ENCODE results near the gene MTG2. TPM values are rescaled to one million over a fixed set of nuclear protein-coding genes. Genes with fewer than 3 reads are reported as not detected.

The MTG2 gene
- total and polyA plus RNA-seq, 4 donors = 13.0 to 28.0 (median 24.4) TPM

DNA sequence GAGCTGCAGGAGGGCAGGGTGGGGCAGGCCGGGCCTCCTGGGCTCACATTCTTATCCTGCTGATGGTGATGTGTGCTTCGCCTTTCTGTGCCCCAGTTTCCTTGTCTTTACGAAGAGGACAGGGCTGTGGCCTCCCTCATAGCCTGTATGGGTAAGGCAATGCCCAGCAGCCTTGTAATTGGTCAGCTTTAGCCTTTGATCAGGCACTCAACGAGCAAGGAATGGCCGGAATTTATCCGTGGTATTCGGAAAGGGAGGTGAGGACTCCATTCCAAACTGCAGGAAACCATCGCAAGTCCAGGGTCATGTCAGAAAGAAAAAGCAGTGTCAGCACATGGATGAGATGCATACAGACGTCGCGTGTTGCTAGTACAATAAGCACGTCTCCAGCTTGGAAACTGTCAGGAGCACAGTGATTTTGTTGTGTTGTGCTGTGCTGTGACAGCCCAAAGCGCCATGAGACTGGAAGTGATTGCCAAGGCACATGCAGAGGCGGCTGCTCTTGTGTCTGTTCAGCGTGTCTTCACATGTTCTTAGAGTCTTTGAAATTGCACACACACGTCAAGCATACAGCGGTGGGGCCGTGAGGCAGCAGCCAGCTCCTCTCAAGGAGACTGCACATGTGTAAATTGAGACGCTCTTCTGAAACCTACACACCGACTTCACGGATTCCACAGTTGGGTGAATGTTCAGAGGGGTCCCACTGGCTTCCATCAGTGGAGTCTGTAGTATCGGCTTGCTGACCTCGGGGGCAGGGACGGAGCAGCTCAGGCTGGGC is 33.1 kb upstream of the MTG2 start (continued):
- TF ChIP-seq FOXA2 (IDR thresholded peaks at IDR 0.05) (no peak), TAF1 (conservative IDR thresholded peaks at IDR 0.05) (no peak)
- TF ChIP-seq, protein P1, sequence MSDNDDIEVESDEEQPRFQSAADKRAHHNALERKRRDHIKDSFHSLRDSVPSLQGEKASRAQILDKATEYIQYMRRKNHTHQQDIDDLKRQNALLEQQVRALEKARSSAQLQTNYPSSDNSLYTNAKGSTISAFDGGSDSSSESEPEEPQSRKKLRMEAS (IDR thresholded peaks at IDR 0.05) = no peak

DNA sequence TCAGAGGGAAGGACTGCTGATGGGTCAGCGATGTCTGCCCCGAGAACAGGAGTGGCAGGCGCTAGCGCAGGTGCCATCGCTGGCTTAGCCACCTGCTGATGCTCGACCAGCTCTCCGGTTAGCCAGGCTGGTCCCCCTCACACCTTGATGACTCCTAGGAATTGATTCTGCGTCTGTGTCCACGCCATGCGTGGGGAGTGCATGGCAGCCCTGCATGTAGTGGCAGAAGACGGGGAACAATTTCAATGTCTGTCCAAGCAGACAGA is 32.6 kb upstream of the MTG2 start:
- peaks cover 17 to 71% (median 62%) of the 10 kb centered on the region in 4 donors for H3K4me1 ChIP-seq (ENCODE audit: control insufficient read depth in 4 of 4, insufficient read depth in 4 of 4, low read length in 3 of 4)

DNA sequence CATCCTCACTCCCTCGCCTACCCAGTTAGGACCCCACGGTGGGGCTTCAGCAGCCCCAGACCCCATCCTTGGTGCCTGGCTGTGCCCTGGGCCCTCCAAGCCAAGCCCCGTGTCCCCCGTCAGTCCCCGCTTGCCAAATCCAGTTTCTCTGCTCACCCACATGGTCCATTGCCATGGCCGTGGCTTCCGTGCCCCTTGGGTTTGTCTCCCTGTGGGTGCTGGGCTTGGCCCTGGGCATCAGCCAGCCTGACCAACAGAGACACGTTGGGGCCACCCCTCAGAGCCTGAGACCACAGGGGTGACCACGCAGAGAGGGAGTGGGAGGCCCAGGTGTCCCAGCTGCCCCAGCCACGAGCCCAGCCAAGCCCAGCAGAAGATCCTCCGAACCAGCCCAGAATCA is 31.6 kb upstream of the MTG2 start:
- TF ChIP-seq, protein P1 (IDR thresholded peaks at IDR 0.05) = no peak
- no peak for TF ChIP-seq NR2F2 (IDR thresholded peaks at IDR 0.05)
- no peak for TF ChIP-seq TAF1 (conservative IDR thresholded peaks at IDR 0.05)
- Histone ChIP-seq H3K9me3 (ENCODE audit: control insufficient read depth in 4 of 4, low read length in 3 of 4) (no peaks in the 10 kb centered on the region), H3K36me3 (ENCODE audit: control insufficient read depth in 4 of 4, insufficient read depth in 3 of 4, low read depth in 1 of 4, low read length in 3 of 4) (peaks cover 0 to 5% (median 1%) of the 10 kb centered on the region in 4 donors), H3K9ac (ENCODE audit: low read depth in 1 of 2, low read length in 2 of 2) (peak overlapping the region in 1 of 2 donors; percentile 6), H3K27ac (ENCODE audit: low read depth in 1 of 2, low read length in 2 of 2) (no peak overlapping the region), H3K27me3 (ENCODE audit: control insufficient read depth in 4 of 4, insufficient read depth in 4 of 4, low read length in 3 of 4) (no peaks in the 10 kb centered on the region), H3K4me1 (ENCODE audit: control insufficient read depth in 4 of 4, insufficient read depth in 4 of 4, low read length in 3 of 4) (peaks cover 17 to 71% (median 61%) of the 10 kb centered on the region in 4 donors), H3K4me3 (ENCODE audit: low read depth in 1 of 3, low read length in 3 of 3) (no peak overlapping the region)
- 92% methylated on average over 11 of the region's 11 CpGs for WGBS
- no peak for DNase-seq (ENCODE audit: low spot score)

More for the DNA sequence above, 32.6 kb upstream of the MTG2 start:
- 93% methylated on average over 11 of the region's 11 CpGs for WGBS
- Histone ChIP-seq H3K36me3 (ENCODE audit: control insufficient read depth in 4 of 4, insufficient read depth in 3 of 4, low read depth in 1 of 4, low read length in 3 of 4) (peaks cover 0 to 5% (median 1%) of the 10 kb centered on the region in 4 donors), H3K9me3 (ENCODE audit: control insufficient read depth in 4 of 4, low read length in 3 of 4) (no peaks in the 10 kb centered on the region), H3K9ac (ENCODE audit: low read depth in 1 of 2, low read length in 2 of 2) (no peak overlapping the region), H3K27me3 (ENCODE audit: control insufficient read depth in 4 of 4, insufficient read depth in 4 of 4, low read length in 3 of 4) (no peaks in the 10 kb centered on the region), H3K27ac (ENCODE audit: low read depth in 1 of 2, low read length in 2 of 2) (no peak overlapping the region), H3K4me3 (ENCODE audit: low read depth in 1 of 3, low read length in 3 of 3) (no peak overlapping the region)
- TF ChIP-seq TAF1 (conservative IDR thresholded peaks at IDR 0.05) (no peak), HNF4A (conservative IDR thresholded peaks at IDR 0.05) (no peak), RAD21 (IDR thresholded peaks at IDR 0.05) (no peak), SP1 (IDR thresholded peaks at IDR 0.05) (no peak), EGR1 (IDR thresholded peaks at IDR 0.05; ENCODE audit: low read depth in 2 of 2) (no peak), NR2F2 (IDR thresholded peaks at IDR 0.05) (no peak)
- TF ChIP-seq, protein P2, sequence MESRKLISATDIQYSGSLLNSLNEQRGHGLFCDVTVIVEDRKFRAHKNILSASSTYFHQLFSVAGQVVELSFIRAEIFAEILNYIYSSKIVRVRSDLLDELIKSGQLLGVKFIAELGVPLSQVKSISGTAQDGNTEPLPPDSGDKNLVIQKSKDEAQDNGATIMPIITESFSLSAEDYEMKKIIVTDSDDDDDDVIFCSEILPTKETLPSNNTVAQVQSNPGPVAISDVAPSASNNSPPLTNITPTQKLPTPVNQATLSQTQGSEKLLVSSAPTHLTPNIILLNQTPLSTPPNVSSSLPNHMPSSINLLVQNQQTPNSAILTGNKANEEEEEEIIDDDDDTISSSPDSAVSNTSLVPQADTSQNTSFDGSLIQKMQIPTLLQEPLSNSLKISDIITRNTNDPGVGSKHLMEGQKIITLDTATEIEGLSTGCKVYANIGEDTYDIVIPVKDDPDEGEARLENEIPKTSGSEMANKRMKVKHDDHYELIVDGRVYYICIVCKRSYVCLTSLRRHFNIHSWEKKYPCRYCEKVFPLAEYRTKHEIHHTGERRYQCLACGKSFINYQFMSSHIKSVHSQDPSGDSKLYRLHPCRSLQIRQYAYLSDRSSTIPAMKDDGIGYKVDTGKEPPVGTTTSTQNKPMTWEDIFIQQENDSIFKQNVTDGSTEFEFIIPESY (IDR thresholded peaks at IDR 0.05) = no peak
- TF ChIP-seq, protein P3, sequence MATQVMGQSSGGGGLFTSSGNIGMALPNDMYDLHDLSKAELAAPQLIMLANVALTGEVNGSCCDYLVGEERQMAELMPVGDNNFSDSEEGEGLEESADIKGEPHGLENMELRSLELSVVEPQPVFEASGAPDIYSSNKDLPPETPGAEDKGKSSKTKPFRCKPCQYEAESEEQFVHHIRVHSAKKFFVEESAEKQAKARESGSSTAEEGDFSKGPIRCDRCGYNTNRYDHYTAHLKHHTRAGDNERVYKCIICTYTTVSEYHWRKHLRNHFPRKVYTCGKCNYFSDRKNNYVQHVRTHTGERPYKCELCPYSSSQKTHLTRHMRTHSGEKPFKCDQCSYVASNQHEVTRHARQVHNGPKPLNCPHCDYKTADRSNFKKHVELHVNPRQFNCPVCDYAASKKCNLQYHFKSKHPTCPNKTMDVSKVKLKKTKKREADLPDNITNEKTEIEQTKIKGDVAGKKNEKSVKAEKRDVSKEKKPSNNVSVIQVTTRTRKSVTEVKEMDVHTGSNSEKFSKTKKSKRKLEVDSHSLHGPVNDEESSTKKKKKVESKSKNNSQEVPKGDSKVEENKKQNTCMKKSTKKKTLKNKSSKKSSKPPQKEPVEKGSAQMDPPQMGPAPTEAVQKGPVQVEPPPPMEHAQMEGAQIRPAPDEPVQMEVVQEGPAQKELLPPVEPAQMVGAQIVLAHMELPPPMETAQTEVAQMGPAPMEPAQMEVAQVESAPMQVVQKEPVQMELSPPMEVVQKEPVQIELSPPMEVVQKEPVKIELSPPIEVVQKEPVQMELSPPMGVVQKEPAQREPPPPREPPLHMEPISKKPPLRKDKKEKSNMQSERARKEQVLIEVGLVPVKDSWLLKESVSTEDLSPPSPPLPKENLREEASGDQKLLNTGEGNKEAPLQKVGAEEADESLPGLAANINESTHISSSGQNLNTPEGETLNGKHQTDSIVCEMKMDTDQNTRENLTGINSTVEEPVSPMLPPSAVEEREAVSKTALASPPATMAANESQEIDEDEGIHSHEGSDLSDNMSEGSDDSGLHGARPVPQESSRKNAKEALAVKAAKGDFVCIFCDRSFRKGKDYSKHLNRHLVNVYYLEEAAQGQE (IDR thresholded peaks at IDR 0.05) = no peak
- no peak for DNase-seq (ENCODE audit: low spot score)

Data from liver (tissue), 9 donors.